Measurements from ENCODE around the gene ZDHHC7.
"Not testable (repeated sequence)": the region's sequence is repeated elsewhere in the genome, so short reads cannot be mapped to it uniquely, and the experiment has no call there.

The ZDHHC7 gene

GRCh38 chr16:85010931-85011845, at the start of gene ZDHHC7:
TSS of gene ZDHHC7 (minus strand) at chr16:85011535. CDS start at chr16:84990618, 20,917 bp downstream.
- peak; percentile 71 to 73 for DNase-seq (ENCODE audit: low read depth in 2 of 2, low spot score in 1 of 2)

GRCh38 chr16:85058909-85059308, 47.6 kb upstream of the ZDHHC7 start:
- no peak for DNase-seq (ENCODE audit: low read depth in 2 of 2, low spot score in 1 of 2)

- no peak for DNase-seq (ENCODE audit: low read depth in 2 of 2, low spot score in 1 of 2)
Measured at GRCh38 chr16:85057948-85058347, 46.6 kb upstream of the ZDHHC7 start.

- no peak for DNase-seq (ENCODE audit: low read depth in 2 of 2, low spot score in 1 of 2)
Measured at GRCh38 chr16:85057212-85057889, 46.0 kb upstream of the ZDHHC7 start.

DNA sequence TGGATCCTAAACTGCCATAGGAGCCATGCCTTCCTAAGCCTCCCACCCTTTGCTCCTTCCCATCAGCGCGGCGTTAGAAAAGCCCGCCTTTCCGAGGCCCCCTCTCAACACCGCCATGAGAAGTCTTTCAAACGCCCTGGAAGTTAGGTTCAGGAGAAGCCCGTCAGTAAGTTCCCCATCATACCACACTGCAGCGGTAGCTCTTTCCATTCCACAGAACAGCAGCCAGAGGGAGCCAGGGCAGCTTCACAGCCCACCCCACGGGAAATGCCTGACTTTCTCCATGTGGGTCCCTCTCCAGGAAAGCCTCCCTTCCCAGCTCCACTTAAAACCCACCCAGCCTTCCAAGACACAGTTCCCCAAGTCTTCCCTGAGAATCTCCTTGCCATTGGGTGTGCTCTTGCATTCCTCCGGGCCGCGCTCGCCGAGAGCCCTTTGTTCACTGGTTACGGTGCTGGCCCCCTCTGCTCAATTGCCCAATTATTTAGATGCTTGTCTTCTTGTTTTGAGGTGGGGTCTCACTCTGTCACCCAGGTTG, 44.9 kb upstream of the ZDHHC7 start:
- DNase-seq (ENCODE audit: low read depth in 2 of 2, low spot score in 1 of 2) = no peak

GRCh38 chr16:85055493-85056210, 44.3 kb upstream of the ZDHHC7 start:
- DNase-seq (ENCODE audit: low read depth in 2 of 2, low spot score in 1 of 2) = peak; percentile 28 to 57

DNA sequence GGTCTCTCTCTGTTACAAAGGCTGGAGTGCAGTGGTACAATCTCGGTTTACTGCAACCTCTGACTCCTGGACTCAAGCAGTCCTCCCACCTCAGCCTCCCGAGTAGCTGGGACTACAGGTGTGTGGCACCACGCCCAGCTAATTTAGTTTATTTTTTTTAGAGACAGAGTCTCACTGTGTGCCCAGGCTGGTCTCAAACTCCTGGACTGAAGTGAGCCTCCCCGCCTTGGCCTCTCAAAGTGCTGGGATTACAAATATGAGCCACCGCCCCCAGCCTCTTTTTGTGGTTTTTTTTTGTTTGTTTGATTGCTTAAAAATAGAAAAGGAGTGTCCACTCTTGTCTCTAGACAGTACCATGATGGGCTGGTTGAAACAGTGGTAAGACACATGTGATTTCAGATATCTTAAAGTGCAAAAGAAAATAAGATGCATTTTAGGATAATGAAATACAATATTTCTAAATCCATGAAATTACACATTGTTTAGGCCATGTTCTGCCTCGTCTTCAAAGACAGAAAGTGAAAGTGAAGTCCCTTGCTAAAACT, 43.7 kb upstream of the ZDHHC7 start:
- DNase-seq (ENCODE audit: low read depth in 2 of 2, low spot score in 1 of 2) = no peak

DNA sequence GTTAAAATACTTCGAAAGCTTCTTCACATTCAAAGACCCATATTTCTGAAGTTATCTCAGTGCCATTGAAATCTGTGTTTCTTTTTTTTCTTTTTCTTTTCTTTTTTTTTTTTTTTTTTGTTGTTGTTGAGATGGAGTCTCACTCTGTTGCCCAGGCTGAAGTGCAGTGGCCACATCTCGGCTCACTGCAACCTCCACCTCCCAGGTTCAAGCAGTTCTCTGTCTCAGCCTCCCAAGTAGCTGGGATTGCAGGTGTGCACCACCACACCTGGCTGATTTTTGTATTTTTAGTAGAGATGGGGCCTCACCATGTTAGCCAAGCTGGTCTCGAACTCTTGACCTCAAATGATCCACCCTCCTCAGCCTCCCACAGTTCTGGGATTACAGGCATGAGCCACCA, 43.0 kb upstream of the ZDHHC7 start:
- not testable (repeated sequence) for DNase-seq (ENCODE audit: low read depth in 2 of 2, low spot score in 1 of 2)

GRCh38 chr16:85052536-85052935, 41.2 kb upstream of the ZDHHC7 start:
- DNase-seq (ENCODE audit: low read depth in 2 of 2, low spot score in 1 of 2) = no peak

GRCh38 chr16:85051683-85052082, 40.3 kb upstream of the ZDHHC7 start:
- DNase-seq (ENCODE audit: low read depth in 2 of 2, low spot score in 1 of 2) = no peak

GRCh38 chr16:85051067-85051581, 39.8 kb upstream of the ZDHHC7 start:
- DNase-seq (ENCODE audit: low read depth in 2 of 2, low spot score in 1 of 2) = no peak

DNA sequence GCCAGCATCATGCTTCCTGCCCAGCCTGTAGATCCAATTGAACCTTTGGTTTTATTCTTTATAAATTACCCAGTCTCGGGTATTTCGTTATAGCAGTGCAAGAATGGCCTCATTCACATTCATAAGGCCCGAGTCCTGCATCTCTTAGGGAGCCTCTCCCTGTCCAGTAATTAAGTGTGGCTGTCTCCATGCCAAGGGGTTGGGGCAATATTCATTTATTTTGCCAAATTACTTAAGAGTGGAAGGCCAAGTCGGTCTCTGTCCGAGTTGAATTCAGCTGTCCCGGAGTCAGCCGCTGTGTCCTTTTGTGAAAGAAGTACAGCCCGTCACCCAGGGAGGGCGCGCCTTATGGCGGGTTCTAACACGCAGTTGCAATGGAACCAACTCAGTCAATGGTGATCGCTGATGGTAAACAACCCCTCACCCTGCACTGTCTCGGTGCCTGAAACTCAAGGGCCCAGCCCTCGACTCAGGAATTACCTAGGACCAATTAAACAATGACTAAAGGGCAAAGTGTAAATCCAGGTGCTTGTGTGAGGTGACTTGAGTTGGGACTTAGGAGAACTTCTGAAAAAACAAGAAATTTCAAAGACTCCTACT, 38.5 kb upstream of the ZDHHC7 start:
- no peak for DNase-seq (ENCODE audit: low read depth in 2 of 2, low spot score in 1 of 2)

DNA sequence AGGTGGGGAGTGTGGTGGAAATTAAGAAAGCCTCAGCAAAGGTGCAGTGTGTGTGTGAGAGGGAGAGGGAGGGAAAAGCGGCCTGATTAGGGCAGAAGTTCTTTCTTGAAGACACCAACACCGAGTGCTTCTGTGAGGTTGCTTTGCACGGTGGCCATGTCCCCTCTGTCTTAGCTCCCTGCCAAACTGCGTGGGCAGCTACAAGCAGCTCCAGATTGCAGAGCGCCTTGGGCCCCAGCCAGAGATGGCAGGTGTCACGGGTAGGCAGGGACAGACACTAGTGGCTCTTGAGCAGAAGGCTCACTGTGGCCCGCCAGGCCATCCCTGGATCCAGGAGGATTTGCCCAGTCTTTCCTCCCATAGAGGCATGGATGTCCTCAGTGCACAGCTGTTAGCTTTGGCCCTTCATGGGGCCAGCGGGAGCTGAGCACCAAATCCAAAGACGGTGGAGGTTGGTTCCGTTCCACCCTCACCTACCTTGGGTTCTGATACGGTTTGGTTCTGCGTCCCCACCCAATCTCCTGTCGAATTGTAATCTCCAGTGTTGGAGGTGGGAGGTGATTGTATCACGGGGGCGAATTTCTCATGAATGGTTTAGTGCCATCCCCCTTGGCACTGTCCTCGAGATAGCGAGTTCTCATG, 37.7 kb upstream of the ZDHHC7 start:
- no peak for DNase-seq (ENCODE audit: low read depth in 2 of 2, low spot score in 1 of 2)

DNA sequence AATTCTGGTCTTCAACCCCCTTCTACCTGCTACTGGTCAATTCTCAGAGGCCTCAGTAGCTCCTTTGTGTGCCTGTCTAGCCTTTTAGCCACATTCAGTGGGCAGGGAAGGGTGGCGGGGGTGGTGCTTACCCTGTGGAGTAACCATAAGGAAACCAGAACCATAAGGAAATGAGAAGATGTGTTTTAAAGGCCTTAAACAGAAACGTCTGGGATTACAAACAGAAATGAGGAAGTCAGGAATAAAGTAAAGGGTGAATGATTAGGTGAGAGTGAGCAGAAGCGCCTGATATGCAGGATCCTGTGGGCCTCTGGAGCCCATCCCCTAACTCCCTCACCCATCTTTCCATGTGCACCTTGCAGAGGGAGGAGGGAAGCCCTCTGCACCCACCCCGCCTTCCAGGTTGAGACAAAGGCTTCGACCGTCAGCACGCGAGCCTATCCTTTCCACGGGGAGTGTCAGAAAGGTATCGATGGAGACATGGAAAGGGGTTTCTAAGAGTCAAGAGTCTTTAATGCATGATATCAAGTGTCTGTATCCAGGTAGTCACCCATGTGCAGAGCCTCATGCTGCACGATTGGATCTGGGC, 36.6 kb upstream of the ZDHHC7 start:
- DNase-seq (ENCODE audit: low read depth in 2 of 2, low spot score in 1 of 2) = no peak

DNA sequence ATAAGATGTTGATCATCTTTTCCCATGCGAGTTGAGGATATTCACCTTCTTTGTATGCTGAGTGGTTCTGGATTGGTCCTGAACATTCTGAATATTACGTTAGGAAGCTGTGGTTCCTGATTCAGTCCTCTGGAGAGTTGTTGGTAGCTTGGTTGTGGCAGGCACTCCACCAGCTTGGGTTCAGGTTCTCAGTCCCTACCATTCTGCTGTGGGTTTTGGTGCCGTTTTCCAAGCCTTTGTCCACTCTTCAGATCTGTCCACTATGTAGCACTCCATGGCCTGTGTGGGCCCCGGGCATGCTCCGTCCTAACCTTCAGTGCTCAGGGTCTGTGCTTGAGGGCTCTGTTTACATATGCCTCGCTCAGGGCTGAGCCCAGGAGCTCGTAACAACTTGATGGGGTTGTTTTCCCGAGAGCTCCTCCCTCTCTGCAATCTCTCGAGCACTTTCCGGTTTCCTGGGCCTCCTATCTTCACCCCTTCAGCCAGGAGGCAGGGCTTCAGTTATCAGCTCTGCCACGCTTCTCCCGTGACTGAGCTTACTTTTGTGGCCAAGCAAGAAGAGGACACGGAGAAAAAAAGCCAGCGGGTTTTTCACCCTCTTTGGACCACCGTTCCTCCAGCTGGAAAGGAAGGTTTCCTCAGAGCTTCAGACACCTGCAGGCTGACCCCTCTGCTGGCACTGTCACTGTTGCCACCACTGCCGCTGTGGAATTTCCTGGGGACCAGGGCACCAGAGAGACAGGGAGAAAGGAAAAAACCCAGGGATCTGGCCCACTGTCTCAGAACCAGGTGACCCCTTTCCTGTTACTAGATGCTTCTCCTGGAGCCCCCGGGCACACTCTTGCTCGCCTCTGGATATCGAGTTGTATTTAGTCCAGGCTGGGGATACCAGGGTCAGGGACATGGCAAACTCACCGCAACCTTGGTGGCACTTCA, 35.9 kb upstream of the ZDHHC7 start:
- no peak for DNase-seq (ENCODE audit: low read depth in 2 of 2, low spot score in 1 of 2)

DNA sequence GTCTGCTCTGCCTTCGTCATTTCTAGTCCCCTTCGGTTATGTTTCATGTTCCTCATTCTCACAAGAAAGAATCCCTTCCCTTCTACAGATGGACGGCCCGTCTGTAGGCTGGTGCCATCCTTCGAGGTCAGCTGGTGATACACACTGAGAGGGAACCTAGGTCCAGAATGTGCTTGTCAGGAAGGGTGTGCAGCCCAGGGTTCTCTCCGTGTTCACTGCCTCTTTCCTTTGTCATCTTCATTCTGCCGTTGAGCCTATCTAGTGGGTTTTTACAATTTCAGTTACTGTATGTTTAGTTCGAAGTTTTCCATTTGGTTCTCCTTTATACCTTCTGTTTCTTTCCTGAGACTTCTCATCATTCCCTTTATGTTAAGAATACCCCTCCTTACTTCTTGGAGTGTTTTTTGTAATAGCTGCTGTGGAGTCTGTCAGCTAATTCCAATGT, 35.2 kb upstream of the ZDHHC7 start:
- DNase-seq (ENCODE audit: low read depth in 2 of 2, low spot score in 1 of 2) = no peak

- DNase-seq (ENCODE audit: low read depth in 2 of 2, low spot score in 1 of 2) = no peak
Measured at GRCh38 chr16:85045641-85046471, 34.5 kb upstream of the ZDHHC7 start.

DNA sequence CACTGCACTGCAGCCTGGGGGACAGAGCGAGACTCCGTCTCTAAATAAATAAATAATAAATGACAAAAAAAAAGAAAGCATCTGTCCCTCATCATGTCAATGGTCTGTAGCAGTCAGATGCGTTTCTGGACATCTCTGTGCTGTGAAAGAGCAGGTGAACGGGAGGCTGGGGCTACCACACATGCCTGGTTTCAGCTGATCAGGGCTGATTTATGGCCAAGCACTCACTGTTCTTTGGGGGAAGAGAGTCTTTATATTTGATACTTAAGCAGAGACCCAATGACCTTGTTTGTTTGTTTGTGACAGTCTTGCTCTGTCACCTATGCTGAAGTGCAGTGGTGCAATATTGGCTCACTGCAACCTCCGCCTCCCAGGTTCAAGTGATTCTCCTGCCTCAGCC, 33.7 kb upstream of the ZDHHC7 start:
- no peak for DNase-seq (ENCODE audit: low read depth in 2 of 2, low spot score in 1 of 2)
